Motor neuron (in vitro differentiated cells): ENCODE results near the gene ASH1L. TPM values are rescaled to one million over a fixed set of nuclear protein-coding genes. Genes with fewer than 3 reads are reported as not detected.
A peak's percentile ranks its signal among the peaks of the same experiment; 100 is the strongest.

Experiments
- ATAC-seq, 8 experiments: fragments of 200-7000 bp; cut with Tn5 transposase; replicated peaks in 6 of 8; 2 replicates each; pipeline ENCODE4 v1.8.0; 2021; ENCODE audit warnings: mild to moderate bottlenecking in 8 of 8, moderate library complexity in 8 of 8
- H3K27ac ChIP-seq, 2 donors: fragments of 250-450 bp; sonication (Bioruptor Pico); 2 replicates each; pipeline ENCODE4 v1.9.0; 2021; ENCODE audit warnings: antibody characterized with exemption in 2 of 2, mild to moderate bottlenecking in 2 of 2, moderate library complexity in 1 of 2
- H3K4me1 ChIP-seq, 2 donors: fragments of 250-450 bp; sonication (Bioruptor Pico); replicated peaks in 1 of 2; 2 replicates each; pipeline ENCODE4 v1.6.1; 2021; ENCODE audit warnings: antibody characterized with exemption in 2 of 2, mild to moderate bottlenecking in 2 of 2, moderate library complexity in 1 of 2
- H3K4me3 ChIP-seq, 5 donors: fragments of 250-450 bp; sonication (Bioruptor Pico); 2 replicates each; pipeline ENCODE4 v1.9.0; 2021; ENCODE audit warnings: antibody characterized with exemption in 5 of 5, mild to moderate bottlenecking in 5 of 5, moderate library complexity in 4 of 5
- WGBS, 10 experiments: fragments of 450-650 bp; shearing (Covaris generic); methylation state at CpG; one replicate each; pipeline ENCODE4 v1.0.0; 2022; 5-methylcytosine and 5-hydroxymethylcytosine counted together
- in situ Hi-C, 9 experiments: fragments of 400-800 bp; cut with MboI; loops; one replicate each; pipeline ENCODE4 v1.15.0; 2021; ENCODE audit warnings: low sequenced_read_pairs in 9 of 9, low pct_unique_long_range_greater_than_20kb in 2 of 9; ENCODE audit not compliant: unreplicated experiment in 9 of 9
- total RNA-seq, 8 experiments: library from RNA; unstranded; fragments of 300-600 nt; gene quantifications; 2 replicates each; pipeline versions ENCODE4 v1.2.3 to v1.2.4, GENCODE V29; 2022

The ASH1L gene
- total RNA-seq, 8 experiments from 2014 or later = 25.3 to 66.6 (median 43.0) TPM

- H3K4me3 ChIP-seq = no peak overlapping the region
- peaks cover 15 to 18% of the 10 kb centered on the region in 2 donors for H3K4me1 ChIP-seq
- H3K27ac ChIP-seq = peak overlapping the region in 1 of 2 donors; percentile 77
- 96 to 100% (median 100%) methylated on average over 1 to 4 of the region's 5 CpGs; no CpG with 5 or more reads in 5 of the 10 experiments for WGBS, 10 experiments
- ATAC-seq = no peak
- in situ Hi-C loops = no loop called here
Observed at GRCh38 chr1:155319536-155319935, 243.1 kb downstream of the ASH1L start.

- ATAC-seq = no peak
- WGBS, 10 experiments = 93 to 100% (median 95%) methylated on average over 2 to 9 of the region's 9 CpGs; no CpG with 5 or more reads in 2 of the 10 experiments
- Histone ChIP-seq H3K4me3 (no peak overlapping the region), H3K4me1 (peaks cover 15 to 18% of the 10 kb centered on the region in 2 donors), H3K27ac (no peak overlapping the region)
- in situ Hi-C loops = no loop called here
Observed at GRCh38 chr1:155318082-155318481, 244.5 kb downstream of the ASH1L start.

- 82 to 100% (median 100%) methylated on average over 1 to 3 of the region's 3 CpGs; no CpG with 5 or more reads in 1 of the 10 experiments for WGBS, 10 experiments
Observed at GRCh38 chr1:155316922-155317321, 245.7 kb downstream of the ASH1L start.

DNA sequence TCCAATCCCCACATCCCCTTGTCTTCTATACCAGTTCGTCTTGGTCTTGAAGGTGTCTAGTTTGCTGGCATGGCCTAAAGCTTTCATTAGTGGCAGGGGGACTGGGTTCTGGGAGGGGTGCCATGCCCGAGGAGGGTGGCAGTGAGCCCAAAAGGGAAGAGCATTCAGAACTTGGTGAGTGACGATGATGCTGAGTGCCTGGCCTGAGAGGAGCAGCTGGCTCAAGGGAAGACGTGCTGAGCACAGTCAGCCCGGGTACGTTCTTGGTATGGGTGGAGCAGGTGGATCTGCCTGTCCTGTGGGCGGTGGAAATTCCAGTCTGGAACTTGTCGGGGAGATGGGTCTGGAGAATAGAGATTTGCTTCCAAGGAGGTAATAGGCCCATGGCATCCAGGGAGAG, 249.3 kb downstream of the ASH1L start:
- Histone ChIP-seq H3K27ac (no peak overlapping the region), H3K4me3 (no peak overlapping the region), H3K4me1 (peaks cover 8 to 13% of the 10 kb centered on the region in 2 donors)
- in situ Hi-C loops = no loop called here
- 80 to 100% (median 92%) methylated on average over 1 to 6 of the region's 8 CpGs; no CpG with 5 or more reads in 3 of the 10 experiments for WGBS, 10 experiments
- ATAC-seq = no peak

More at GRCh38 chr1:155316922-155317321, 245.7 kb downstream of the ASH1L start:
- Histone ChIP-seq H3K4me1 (peaks cover 12% of the 10 kb centered on the region in 2 donors), H3K27ac (no peak overlapping the region), H3K4me3 (no peak overlapping the region)
- in situ Hi-C loops = no loop called here
- no peak for ATAC-seq

- H3K4me1 ChIP-seq = peaks cover 16 to 21% of the 10 kb centered on the region in 2 donors
- 0 to 14% (median 0%) methylated on average over 1 to 4 of the region's 11 CpGs; no CpG with 5 or more reads in 7 of the 10 experiments for WGBS, 10 experiments
- peak in 1 of 8 experiments; percentile 3 for ATAC-seq
- peak overlapping the region; percentile 66 to 94 (median 75) for H3K4me3 ChIP-seq
- peak overlapping the region; percentile 77 to 89 for H3K27ac ChIP-seq
- in situ Hi-C loops = no loop called here
Observed at GRCh38 chr1:155309423-155310021, 253.1 kb downstream of the ASH1L start.

- peak; percentile 94 to 98 (median 97) for ATAC-seq
- in situ Hi-C loops = no loop called here
- Histone ChIP-seq H3K4me1 (peaks cover 16 to 21% of the 10 kb centered on the region in 2 donors), H3K4me3 (peak within 1 kb of the TSS; percentile 66 to 94 (median 75)), H3K27ac (peak within 1 kb of the TSS; percentile 84 to 89)
- WGBS, 10 experiments = 0 to 7% (median 0%) methylated on average over 1 to 44 of the region's 51 CpGs
Observed at GRCh38 chr1:155308493-155309422, 253.8 kb downstream of the ASH1L start, which contains the start of gene FDPS. Gene FDPS, plus strand, starts transcription at chr1:155308866. Its CDS starts 924 bp downstream, at chr1:155309790.

GRCh38 chr1:155307247-155307740, 255.3 kb downstream of the ASH1L start:
- ATAC-seq = no peak
- Histone ChIP-seq H3K27ac (peak overlapping the region in 1 of 2 donors; percentile 75), H3K4me1 (peaks cover 16 to 21% of the 10 kb centered on the region in 2 donors), H3K4me3 (no peak overlapping the region)
- WGBS, 10 experiments = 0 to 100% (median 83%) methylated on average over 1 to 6 of the region's 6 CpGs; no CpG with 5 or more reads in 3 of the 10 experiments
- in situ Hi-C loops = no loop called here

DNA sequence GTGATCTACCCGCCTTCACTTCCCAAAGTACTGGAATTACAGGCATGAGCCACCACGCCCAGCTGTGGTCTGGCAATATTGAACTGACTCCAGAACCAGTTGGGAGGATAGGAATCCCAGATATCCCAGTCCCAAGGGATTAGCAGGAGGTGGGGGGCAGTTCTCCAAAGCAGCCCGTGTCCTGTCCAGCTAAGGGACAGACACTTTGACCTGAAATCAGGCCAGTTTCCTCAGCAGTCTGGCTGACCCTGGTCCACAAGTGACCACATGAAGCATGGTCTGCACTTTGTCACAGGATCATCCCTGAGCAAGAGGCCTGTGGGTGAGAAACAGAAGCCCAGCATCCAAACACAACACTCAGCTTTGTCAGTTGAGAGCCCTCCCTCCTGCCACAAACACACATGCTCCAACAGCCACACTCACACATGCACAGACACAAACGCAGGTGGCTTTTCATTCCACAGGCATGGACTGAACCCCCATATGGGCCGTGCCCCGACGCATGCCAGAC, 256.7 kb downstream of the ASH1L start:
- no peak for ATAC-seq
- 60 to 90% (median 74%) methylated on average over 2 to 6 of the region's 7 CpGs; no CpG with 5 or more reads in 4 of the 10 experiments for WGBS, 10 experiments
- in situ Hi-C loops = no loop called here
- H3K27ac ChIP-seq = no peak overlapping the region
- H3K4me1 ChIP-seq = peaks cover 16 to 21% of the 10 kb centered on the region in 2 donors
- no peak overlapping the region for H3K4me3 ChIP-seq

DNA sequence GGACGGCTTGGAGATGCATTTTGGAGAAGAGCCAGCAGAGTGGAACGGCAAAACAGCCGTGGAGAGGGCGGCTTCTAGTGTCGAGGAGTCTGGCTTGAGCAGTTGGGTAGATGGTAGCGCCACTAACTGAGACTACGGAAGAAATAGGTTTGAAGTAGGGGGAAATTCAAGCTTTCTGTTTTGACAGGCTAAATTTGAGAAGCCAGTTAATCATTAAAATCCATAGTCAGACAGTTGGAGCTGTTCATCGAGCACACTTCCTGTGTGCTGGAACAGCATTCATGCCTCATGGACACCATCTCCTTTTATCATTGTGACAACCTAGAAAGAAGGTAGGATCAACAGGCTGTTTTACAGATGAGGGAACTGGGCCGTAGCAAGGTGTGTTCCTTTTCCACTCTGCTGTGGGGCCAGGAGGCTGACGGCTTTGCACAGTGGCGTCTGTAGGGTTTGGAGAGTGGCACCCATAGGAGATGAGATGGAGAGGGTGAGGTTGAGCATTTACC, 258.0 kb downstream of the ASH1L start:
- no peak for ATAC-seq
- H3K27ac ChIP-seq = no peak overlapping the region
- WGBS, 10 experiments = 53 to 100% (median 89%) methylated on average over 2 to 10 of the region's 11 CpGs
- no peak overlapping the region for H3K4me3 ChIP-seq
- in situ Hi-C loops = no loop called here
- peaks cover 9 to 11% of the 10 kb centered on the region in 2 donors for H3K4me1 ChIP-seq

GRCh38 chr1:155301342-155301841, 261.2 kb downstream of the ASH1L start, which contains the start of gene PKLR:
Gene PKLR, minus strand, starts transcription at chr1:155301438. Its CDS starts 43 bp downstream, at chr1:155301395.
- WGBS, 10 experiments = 0 to 94% (median 77%) methylated on average over 1 to 5 of the region's 5 CpGs; no CpG with 5 or more reads in 2 of the 10 experiments
- in situ Hi-C loops = no loop called here
- no peak for ATAC-seq
- Histone ChIP-seq H3K4me1 (peaks cover 18 to 21% of the 10 kb centered on the region in 2 donors), H3K27ac (no peak within 1 kb of the TSS), H3K4me3 (no peak within 1 kb of the TSS)

GRCh38 chr1:155300553-155301329, 261.9 kb downstream of the ASH1L start:
- Histone ChIP-seq H3K27ac (no peak overlapping the region), H3K4me1 (peaks cover 18 to 23% of the 10 kb centered on the region in 2 donors), H3K4me3 (no peak overlapping the region)
- WGBS, 10 experiments = 42 to 100% (median 83%) methylated on average over 2 to 8 of the region's 9 CpGs; no CpG with 5 or more reads in 2 of the 10 experiments
- ATAC-seq = no peak
- in situ Hi-C loops = no loop called here

DNA sequence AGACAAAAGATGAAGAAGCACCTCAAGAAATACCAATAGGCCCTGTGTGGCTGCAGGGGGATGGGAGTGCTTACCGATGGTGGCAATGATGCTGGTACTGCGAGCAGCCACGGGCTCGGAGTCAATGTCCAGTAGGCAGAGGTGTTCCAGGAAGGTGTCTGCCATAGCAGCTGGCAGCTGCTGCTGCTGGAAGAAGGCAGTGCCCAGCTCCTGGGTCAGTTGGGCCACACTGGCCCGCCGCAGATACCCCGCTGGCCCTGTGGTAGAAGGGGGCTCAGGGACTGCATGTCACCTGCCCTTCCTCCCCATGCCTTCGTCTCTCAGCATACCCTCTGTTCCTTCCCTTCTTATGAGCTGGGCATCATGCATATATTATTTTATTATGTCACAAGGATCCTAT, 262.6 kb downstream of the ASH1L start:
- Histone ChIP-seq H3K27ac (no peak overlapping the region), H3K4me3 (no peak overlapping the region), H3K4me1 (peaks cover 18 to 23% of the 10 kb centered on the region in 2 donors)
- WGBS, 10 experiments = 80 to 93% (median 90%) methylated on average over 1 to 8 of the region's 8 CpGs; no CpG with 5 or more reads in 3 of the 10 experiments
- no peak for ATAC-seq
- in situ Hi-C loops = no loop called here
